Renal cortex interstitium (tissue), 11 donors: ENCODE data around the gene MED27. TPM values are rescaled to one million over a fixed set of nuclear protein-coding genes. Genes with fewer than 3 reads are reported as not detected.

Source experiments
- DNase-seq, 11 donors: peaks; one replicate each; pipeline ENCODE4 v3.0.0-alpha.2; 2013; ENCODE audit warnings: low read depth in 9 of 11, low spot score in 4 of 11; ENCODE audit errors: extremely low read depth in 1 of 11
- polyA plus RNA-seq, 3 donors: library from polyadenylated mRNA; unstranded; fragments of 120-200 nt; gene quantifications; one replicate each; pipeline ENCODE4 v1.2.1, GENCODE V29; 2013; ENCODE audit not compliant: insufficient read length in 3 of 3

The MED27 gene
- polyA plus RNA-seq, 3 donors = 18.5 to 24.7 (median 22.4) TPM

DNA sequence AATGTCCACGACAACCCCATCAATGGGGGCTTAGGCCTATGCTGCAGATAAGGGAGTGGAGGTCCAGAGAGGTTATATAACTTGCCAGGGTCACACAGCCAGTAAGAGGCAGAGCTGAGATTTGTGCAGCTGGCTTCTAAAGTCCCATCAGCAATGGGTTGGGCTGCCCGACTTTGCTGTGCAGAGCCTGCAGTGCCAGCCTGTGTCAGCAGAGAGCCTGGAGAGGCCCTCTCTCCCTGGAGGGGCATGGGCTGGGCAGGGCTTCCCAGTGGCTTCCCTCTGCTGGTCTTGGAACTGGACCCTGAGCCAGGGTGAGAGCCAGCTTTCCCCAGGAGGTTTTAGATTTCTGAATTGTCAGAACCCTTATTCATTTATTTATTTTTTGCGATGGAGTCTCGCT, 262.6 kb downstream of the MED27 start:
- DNase-seq = no peak

DNA sequence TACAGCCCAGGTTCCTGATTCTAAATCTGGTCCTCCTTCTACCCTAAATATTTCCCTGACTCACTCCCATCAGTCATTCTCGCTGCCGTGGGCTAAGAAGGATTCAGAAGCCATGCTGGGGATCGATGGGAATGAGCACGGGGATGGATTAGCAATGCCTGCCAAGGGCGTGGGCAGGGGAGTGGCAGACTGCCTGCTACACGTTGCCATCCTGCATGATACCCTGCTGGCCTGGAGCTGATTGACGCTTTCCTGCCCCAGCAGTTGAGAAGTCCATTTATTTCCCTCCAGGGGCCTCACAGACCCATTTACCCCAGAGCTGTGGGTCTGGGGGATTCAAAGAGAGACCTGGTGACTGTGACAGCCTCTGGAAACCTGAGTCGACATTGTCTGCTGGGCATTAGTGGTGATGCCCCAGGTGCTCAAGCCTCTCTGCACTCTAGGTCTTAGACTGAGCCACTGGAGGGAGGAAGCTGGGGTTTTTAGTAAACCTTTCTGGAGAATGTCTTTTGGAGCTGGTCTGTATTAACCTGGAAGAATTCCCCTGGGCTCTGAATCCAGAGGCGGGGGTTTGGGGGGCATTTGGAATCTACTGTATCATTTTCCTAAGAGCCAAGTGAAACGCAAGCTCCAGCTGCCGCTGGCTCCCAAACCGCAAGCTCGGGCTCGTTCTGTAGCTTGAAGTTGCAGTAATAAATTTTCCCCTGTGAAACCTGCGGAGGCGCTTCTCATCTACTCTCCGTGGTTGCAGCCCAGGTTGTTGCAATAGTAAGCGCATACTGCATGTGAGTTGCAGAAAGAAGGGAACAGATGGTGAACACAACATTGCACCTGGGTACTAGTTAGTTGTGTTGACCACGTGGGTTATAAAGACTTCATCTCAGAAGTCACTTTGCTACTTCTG, 263.4 kb downstream of the MED27 start:
- DNase-seq = no peak

DNA sequence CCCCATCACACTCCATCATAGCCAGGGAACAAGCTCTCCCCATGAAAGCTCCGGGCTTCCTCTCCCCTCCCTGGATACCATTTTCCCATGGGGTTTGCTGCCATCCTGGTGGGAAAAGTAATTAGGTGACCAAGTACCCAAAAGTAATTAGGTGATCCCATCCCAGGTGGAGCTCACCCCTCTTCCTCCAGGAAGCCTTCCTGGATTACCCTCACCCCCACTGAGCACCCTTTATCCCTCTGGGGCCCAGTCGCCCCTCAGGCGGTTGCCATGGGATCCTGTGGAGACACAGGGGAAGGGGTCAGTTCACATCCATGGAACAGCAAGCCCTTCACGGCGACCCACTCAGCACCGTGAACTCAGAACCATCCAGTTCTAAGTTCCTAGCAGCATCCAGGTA, 265.0 kb downstream of the MED27 start:
- no peak for DNase-seq

DNA sequence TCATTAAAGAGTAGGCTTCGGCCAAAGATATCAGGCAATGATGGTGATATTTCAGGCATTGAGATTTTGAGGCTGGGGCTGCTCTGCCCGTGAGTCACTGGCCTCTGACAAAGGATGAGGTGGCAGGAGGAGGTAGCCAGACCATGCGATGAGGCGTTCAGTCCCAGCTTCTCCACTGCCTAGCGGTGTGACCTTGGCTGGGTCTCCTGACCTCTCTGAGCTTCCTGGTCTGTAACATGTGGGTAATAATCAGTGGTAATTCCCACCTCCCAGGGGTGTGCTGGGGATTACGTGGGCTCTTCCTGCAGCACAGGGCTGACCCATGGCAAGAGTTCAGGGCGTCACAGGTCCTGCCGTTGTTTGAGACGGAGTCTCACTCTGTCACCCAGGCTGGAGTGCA, 266.6 kb downstream of the MED27 start:
- no peak for DNase-seq

DNA sequence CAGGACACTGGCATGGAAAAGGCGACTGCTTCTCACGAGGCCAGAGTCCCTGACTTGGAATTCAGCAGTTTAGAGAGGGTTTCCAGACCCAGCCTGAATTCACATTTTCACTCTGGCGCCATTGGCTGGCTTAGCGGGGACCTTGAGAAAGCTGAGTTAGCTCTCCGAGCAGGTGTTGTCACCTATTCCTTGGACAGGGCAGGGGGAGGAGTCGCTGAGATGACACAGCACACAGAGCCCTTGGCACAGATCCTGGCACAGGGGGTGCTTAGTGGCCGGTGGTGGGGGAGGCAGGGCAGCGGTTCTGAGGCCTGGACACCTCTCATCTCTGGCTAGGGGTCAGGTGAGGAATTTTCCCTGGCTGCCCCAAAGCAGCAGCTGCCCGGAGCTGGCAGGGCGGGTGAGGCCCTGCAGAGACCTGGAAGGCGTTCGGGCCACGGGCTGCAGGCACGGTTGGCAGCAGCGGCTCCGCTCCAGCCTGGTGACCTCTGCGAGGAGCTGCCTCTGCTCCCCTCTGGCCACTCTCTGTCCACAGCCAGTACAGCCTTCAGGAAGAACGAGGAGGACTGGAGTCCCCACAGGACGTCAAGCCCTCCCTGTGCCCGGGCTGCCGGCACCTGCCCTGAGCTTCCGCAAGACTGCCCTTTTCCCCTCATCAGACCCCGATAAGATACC, 267.4 kb downstream of the MED27 start:
- DNase-seq = no peak

DNA sequence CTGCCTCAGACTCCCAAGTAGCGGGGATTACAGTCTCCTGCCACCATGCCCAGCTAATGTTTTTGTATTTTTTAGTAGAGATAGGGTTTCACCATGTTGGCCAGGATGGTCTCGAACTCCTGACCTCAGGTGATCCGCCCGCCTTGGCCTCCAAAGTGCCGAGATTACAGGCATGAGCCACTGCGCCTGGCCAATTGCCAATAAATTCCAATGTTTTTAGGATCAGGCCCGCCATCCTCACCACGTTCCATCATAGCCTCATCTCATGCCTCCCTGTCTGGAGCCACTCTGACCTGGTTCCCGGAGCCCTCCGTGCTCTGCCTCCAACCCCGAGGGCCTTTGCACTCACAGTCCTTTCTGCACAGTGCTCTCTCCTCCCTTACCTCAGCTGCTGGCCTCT, 268.3 kb downstream of the MED27 start:
- DNase-seq = no peak

DNA sequence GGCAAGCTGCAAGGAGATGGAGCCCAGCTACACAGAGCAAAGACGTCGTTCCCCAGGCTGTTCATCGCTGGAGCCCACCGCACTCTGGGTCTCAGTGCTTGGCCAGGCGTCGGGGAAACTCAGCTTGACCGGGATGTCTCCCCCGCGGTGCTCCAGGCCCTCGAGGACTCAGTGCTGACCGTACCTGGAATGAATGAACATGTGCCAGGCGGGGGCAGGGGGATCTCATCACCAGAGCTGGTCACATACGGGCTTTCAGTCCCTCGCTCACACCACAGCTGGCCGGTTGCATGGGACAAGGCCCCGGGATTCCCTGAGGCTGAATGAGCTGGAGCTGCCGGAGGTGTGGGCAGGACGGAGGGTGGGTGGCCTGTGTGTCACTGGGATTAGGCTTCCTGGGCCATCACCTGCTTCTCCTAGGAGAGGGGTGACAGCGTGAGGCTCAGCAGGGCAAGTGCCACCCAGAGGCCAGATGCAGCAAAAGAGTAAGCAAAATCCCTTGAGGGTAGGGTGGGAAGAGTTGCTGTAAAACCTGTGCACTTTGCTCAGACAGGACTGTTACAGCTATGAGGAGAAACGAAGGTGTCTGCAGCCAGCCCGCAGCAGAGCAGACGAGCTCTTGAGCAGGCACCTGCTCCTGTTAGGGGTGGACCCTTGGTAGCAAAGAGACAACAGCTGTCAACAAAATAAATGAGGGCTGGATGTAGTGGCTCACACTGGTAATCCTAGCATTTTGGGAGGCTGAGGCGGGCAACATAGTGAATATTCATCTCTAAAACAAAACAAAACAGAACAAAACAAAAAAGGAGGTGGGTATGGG, 269.1 kb downstream of the MED27 start:
- no peak for DNase-seq

Other genes with a start within 250 kb of the MED27 start
- under 1 TPM; 0.20 to 0.40 (median 0.32) TPM for gene NTNG2, start 82.2 kb upstream of the MED27 start, polyA plus RNA-seq